Middle frontal gyrus (tissue), 1 donor: ENCODE results near the gene NSA2.
"Not testable (repeated sequence)": the region's sequence is repeated elsewhere in the genome, so short reads cannot be mapped to it uniquely, and the experiment has no call there.

Experiments used
- DNase-seq: peaks from one replicate; pipeline ENCODE4 v3.0.0-alpha.2; 2015; ENCODE audit warnings: low spot score; ENCODE audit errors: extremely low spot score

Gene NSA2

GRCh38 chr5:74766849-74767578, at the start of gene NSA2, which contains the start of gene GFM2:
NSA2 (plus strand) TSS chr5:74767249; CDS start chr5:74767361, 112 bp downstream.
GFM2 (minus strand) TSS chr5:74767117; CDS start chr5:74763742, 3,375 bp downstream.
- peak; percentile 95 for DNase-seq

- DNase-seq: no peak
These were observed 49.5 kb upstream of the NSA2 start for GRCh38 chr5:74717596-74717995.

- DNase-seq: no peak
These were observed 44.8 kb upstream of the NSA2 start for GRCh38 chr5:74722271-74722670.

GRCh38 chr5:74725331-74725730, 41.7 kb upstream of the NSA2 start:
- DNase-seq: no peak

GRCh38 chr5:74736759-74737158, 30.3 kb upstream of the NSA2 start:
- DNase-seq: no peak

GRCh38 chr5:74738406-74738805, 28.6 kb upstream of the NSA2 start:
- DNase-seq: no peak

GRCh38 chr5:74748742-74749141, 18.3 kb upstream of the NSA2 start:
- DNase-seq: not testable (repeated sequence)

GRCh38 chr5:74761241-74761640, 5.8 kb upstream of the NSA2 start:
- DNase-seq: no peak

- DNase-seq: no peak
These were observed 4.5 kb upstream of the NSA2 start for GRCh38 chr5:74762599-74762998.

GRCh38 chr5:74763504-74763903, 3.5 kb upstream of the NSA2 start:
- DNase-seq: no peak

- no peak for DNase-seq
These were observed 1.8 kb upstream of the NSA2 start for GRCh38 chr5:74765201-74765600.

GRCh38 chr5:74765929-74766328, 1.1 kb upstream of the NSA2 start:
- no peak for DNase-seq

- DNase-seq: no peak
These were observed 616 bp upstream of the NSA2 start for GRCh38 chr5:74766418-74766848.

- no peak for DNase-seq
These were observed 497 bp downstream of the NSA2 start for GRCh38 chr5:74767579-74767913.

- DNase-seq: no peak
These were observed 5.3 kb downstream of the NSA2 start for GRCh38 chr5:74772359-74772758.

GRCh38 chr5:74778609-74779008, 11.6 kb downstream of the NSA2 start:
- DNase-seq: no peak

- DNase-seq: no peak
These were observed 19.8 kb downstream of the NSA2 start for GRCh38 chr5:74786851-74787250.

GRCh38 chr5:74787424-74787823, 20.4 kb downstream of the NSA2 start:
- no peak for DNase-seq

- DNase-seq: not testable (repeated sequence)
These were observed 24.6 kb downstream of the NSA2 start for GRCh38 chr5:74791669-74792068.

GRCh38 chr5:74798977-74799911, 32.2 kb downstream of the NSA2 start:
- no peak for DNase-seq

GRCh38 chr5:74801197-74801596, 34.1 kb downstream of the NSA2 start:
- DNase-seq: no peak

GRCh38 chr5:74801941-74802340, 34.9 kb downstream of the NSA2 start:
- DNase-seq: no peak
